HepG2 (cell line): ENCODE measurements around the gene LSMEM2. TPM values are rescaled to one million over a fixed set of nuclear protein-coding genes. Genes with fewer than 3 reads are reported as not detected.

Source experiments
- ATAC-seq: fragments of 200-7000 bp; cut with Tn5 transposase; 3 replicates; pipeline ENCODE4 v1.9.1; 2020; ENCODE audit warnings: mild to moderate bottlenecking, moderate library complexity
- BruUV-seq: library from RNA; stranded (reverse); fragments of 400-500 nt; replicated peaks from 2 replicates; lab custom pipeline; 2021; lab: Mats Ljungman, UMichigan
- CTCF ChIA-PET: fragments of 300-600 bp; formaldehyde crosslinking; extraction: SDS; loops from one replicate; lab custom pipeline; 2021; ENCODE audit warnings: low total read pairs, inconsistent platforms, low intra/inter-chr PET ratio; lab: Yijun Ruan, JAX
- POLR2A ChIA-PET: fragments of 350-600 bp; sonication (Branson Sonifier 250); formaldehyde crosslinking; loops from one replicate; lab custom pipeline; 2020; ENCODE audit warnings: antibody characterized with exemption, inconsistent platforms; lab: Yijun Ruan, JAX
- DNase-seq: peaks from one replicate; pipeline ENCODE4 v3.0.0-alpha.2; 2015; ENCODE audit warnings: low spot score
- FAIRE-seq: peaks from 3 replicates; lab custom pipeline; 2011; peaks lifted over from hg19 to GRCh38; lab: Jason Lieb, UNC
- H2AFZ ChIP-seq: one replicate; pipeline ENCODE4 v1.6.1; 2011; ENCODE audit warnings: low read length, inconsistent platforms
- H3K27ac ChIP-seq: fragments of 300-600 bp; 3 replicates; pipeline ENCODE4 v1.8.0; 2011; ENCODE audit warnings: mixed run types, mild to moderate bottlenecking, mixed read lengths, low read length, inconsistent platforms; ENCODE audit not compliant: insufficient read depth; ENCODE audit errors: extremely low read length
- H3K27me3 ChIP-seq, 2 experiments: fragments of 200-600 bp in 1 of 2; 2 replicates in 1 of 2; 3 replicates in 1 of 2; pipeline versions ENCODE4 v1.6.0 to v1.8.0; 2011; ENCODE audit warnings: low read length in 2 of 2, mild to moderate bottlenecking in 2 of 2, moderate library complexity in 2 of 2, inconsistent platforms in 1 of 2; ENCODE audit not compliant: insufficient read depth in 2 of 2, control insufficient read depth in 1 of 2
- H3K36me3 ChIP-seq, 2 experiments: fragments of 200-600 bp in 1 of 2; replicated peaks in 1 of 2; 2 replicates in 1 of 2; 3 replicates in 1 of 2; pipeline versions ENCODE4 v1.5.1 to v1.8.0; 2011; ENCODE audit warnings: low read length in 2 of 2, inconsistent platforms in 1 of 2; ENCODE audit not compliant: insufficient read depth in 2 of 2, control insufficient read depth in 1 of 2
- H3K4me1 ChIP-seq: 2 replicates; pipeline ENCODE4 v1.5.1; 2012; ENCODE audit warnings: low read length, inconsistent platforms; ENCODE audit not compliant: insufficient read depth
- H3K4me2 ChIP-seq: 2 replicates; pipeline ENCODE4 v1.6.0; 2011; ENCODE audit warnings: low read depth, low read length, inconsistent platforms
- H3K4me3 ChIP-seq, 3 experiments: fragments of 200-600 bp in 1 of 3; sonication (generic), shearing (Covaris generic) in 1 of 3; replicated peaks in 1 of 3; 2 replicates each; pipeline ENCODE4 v1.5.1; 2011 to 2016; ENCODE audit warnings: low read length in 3 of 3, inconsistent platforms in 2 of 3, low read depth in 2 of 3, mild to moderate bottlenecking in 2 of 3, control low read depth in 1 of 3, mixed read lengths in 1 of 3; ENCODE audit not compliant: insufficient read depth in 1 of 3
- H3K79me2 ChIP-seq: one replicate; pipeline ENCODE4 v1.6.1; 2011; ENCODE audit warnings: low read length, inconsistent platforms; ENCODE audit not compliant: insufficient read depth
- H3K9ac ChIP-seq: 2 replicates; pipeline ENCODE4 v1.6.0; 2011; ENCODE audit warnings: mild to moderate bottlenecking, low read depth, low read length, inconsistent platforms; ENCODE audit not compliant: insufficient read depth
- H3K9me3 ChIP-seq: 2 replicates; pipeline ENCODE4 v1.5.1; 2012; ENCODE audit warnings: mild to moderate bottlenecking, low read length
- H4K20me1 ChIP-seq: 2 replicates; pipeline ENCODE4 v1.6.0; 2011; ENCODE audit warnings: inconsistent platforms, mild to moderate bottlenecking, low read length, moderate library complexity; ENCODE audit not compliant: insufficient read depth
- ATF5 ChIP-seq: sonication (generic); formaldehyde crosslinking; IDR thresholded peaks from 2 replicates; pipeline ENCODE4 v1.4.0; 2020; ENCODE audit warnings: mild to moderate bottlenecking, low read depth, missing genetic modification reagents
- DMAP1 ChIP-seq: IDR thresholded peaks from 2 replicates; pipeline ENCODE4 v1.6.1; 2016
- FLYWCH1 ChIP-seq: sonication (generic); formaldehyde crosslinking; IDR thresholded peaks from 2 replicates; pipeline ENCODE4 v1.8.1; 2023; ENCODE audit warnings: mild to moderate bottlenecking, missing genetic modification reagents
- FOXK1 ChIP-seq: sonication (generic); formaldehyde crosslinking; IDR thresholded peaks from 2 replicates; pipeline ENCODE4 v1.4.0; 2020; ENCODE audit warnings: low read depth, missing genetic modification reagents, borderline replicate concordance
- IKZF1 ChIP-seq: fragments of 450-650 bp; IDR thresholded peaks from 2 replicates; pipeline ENCODE4 v1.7.1; 2016
- MAFK ChIP-seq, 2 experiments: IDR thresholded peaks in 1 of 2; conservative IDR thresholded peaks in 1 of 2; 2 replicates each; pipeline ENCODE4 v1.6.1; 2011; ENCODE audit warnings: improper control_type of control experiment in 2 of 2, low read length in 2 of 2
- NAIF1 ChIP-seq: sonication (generic); formaldehyde crosslinking; IDR thresholded peaks from 2 replicates; pipeline ENCODE4 v1.5.0; 2020; ENCODE audit warnings: mild to moderate bottlenecking, missing genetic modification reagents, borderline replicate concordance
- SALL2 ChIP-seq: sonication (generic); formaldehyde crosslinking; IDR thresholded peaks from 2 replicates; pipeline ENCODE4 v1.8.1; 2023; ENCODE audit warnings: mild to moderate bottlenecking, missing genetic modification reagents, inconsistent platforms
- SAP130 ChIP-seq: IDR thresholded peaks from 2 replicates; pipeline ENCODE4 v1.6.1; 2016; ENCODE audit warnings: low read depth
- STAT6 ChIP-seq: sonication (generic); formaldehyde crosslinking; IDR thresholded peaks from 2 replicates; pipeline ENCODE4 v1.4.0; 2020; ENCODE audit warnings: missing genetic modification reagents, mild to moderate bottlenecking, borderline replicate concordance
- ZBTB20 ChIP-seq: sonication (generic); formaldehyde crosslinking; IDR thresholded peaks from 2 replicates; pipeline ENCODE4 v1.8.1; 2023; ENCODE audit warnings: missing genetic modification reagents, low read depth, mild to moderate bottlenecking, borderline replicate concordance
- ZNF547 ChIP-seq: sonication (generic); formaldehyde crosslinking; IDR thresholded peaks from 2 replicates; pipeline ENCODE4 v1.5.1; 2020; ENCODE audit warnings: mild to moderate bottlenecking, missing genetic modification reagents
- WGBS: methylation state at CpG from one replicate; pipeline ENCODE4 v1.1.6; 2017; ENCODE audit warnings: low lambda C conversion rate; 5-methylcytosine and 5-hydroxymethylcytosine counted together
- in situ Hi-C: cut with HindIII; loops from 2 replicates; pipeline ENCODE4 v1.10.0; 2017; ENCODE audit warnings: low pct_unique_long_range_greater_than_20kb; ENCODE audit not compliant: extremely low pct_ligation_motif_present
- intact Hi-C: fragments of 100-400 bp; cut with micrococcal nuclease; formaldehyde crosslinking; loops from one replicate; pipeline ENCODE4 v1.10.0; 2022; ENCODE audit not compliant: unreplicated experiment
- polyA plus RNA-seq, 8 experiments: library from polyadenylated mRNA; depleted of rRNA in 3 of 8; stranded (reverse) in 7 of 8; unstranded in 1 of 8; fragments of >200 nt; fragmentation: Illumina TruSeq in 4 of 8; extraction: Trizol in 4 of 8; gene quantifications; 2 replicates each; pipeline versions ENCODE4 v1.2.1 to v1.2.3, GENCODE V29; 2011 to 2016; ENCODE audit warnings: low read depth in 4 of 8, missing spikeins in 1 of 8, mixed read lengths in 1 of 8; ENCODE audit not compliant: insufficient read depth in 1 of 8
- total RNA-seq, 5 experiments: library from RNA; depleted of rRNA; stranded (reverse); fragments of >200 nt; fragmentation: Illumina TruSeq; extraction: Trizol; gene quantifications; 2 replicates each; pipeline ENCODE4 v1.2.3, GENCODE V29; 2016; ENCODE audit warnings: low read depth in 1 of 5
- TF ChIP-seq, protein P1 (sequence below): IDR thresholded peaks from 2 replicates; pipeline ENCODE4 v1.6.1; 2012; ENCODE audit warnings: low read length, improper control_type of control experiment

LSMEM2 gene
- total and polyA plus RNA-seq, 2 of the 13 experiments (the other 11 are each of a cell fraction or from before 2014, with no cell fraction given), result 0.07 to 0.41 TPM

DNA sequence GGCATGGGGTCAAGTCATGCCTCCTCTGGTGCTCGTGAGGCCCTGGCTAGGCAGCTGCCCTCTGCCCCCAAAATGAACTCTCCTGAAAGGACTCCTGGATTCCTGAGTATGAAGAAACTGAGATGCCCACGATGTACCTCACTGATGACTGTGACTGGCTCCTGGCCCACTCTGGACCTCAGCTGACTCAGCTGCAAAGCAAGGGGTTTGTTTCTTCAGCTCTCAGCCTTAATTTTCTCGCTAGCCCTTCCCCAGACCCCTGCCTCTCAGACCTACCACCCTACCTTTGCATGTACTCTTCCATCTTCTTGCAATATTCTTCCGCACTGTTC is 48.1 kb upstream of the LSMEM2 start:
- BruUV-seq, result no TSS peak
- intact Hi-C loops (no loop called here), in situ Hi-C loops (no loop called here)
- no peak for FAIRE-seq
- POLR2A ChIA-PET, result interaction anchor here (0.9 to 7.0 kb wide), 3 partner anchors 21 to 41 kb away, joined by 4 to 69 read pairs (median 5); no protein-coding TSS in a partner anchor
- no peak for DNase-seq
- Histone ChIP-seq H3K79me2 (no peaks in the 10 kb centered on the region), H3K4me3 (no peak overlapping the region), H4K20me1 (no peaks in the 10 kb centered on the region), H3K36me3 (no peaks in the 10 kb centered on the region; a peak in 1 of 5 replicates), H3K27ac (no peak overlapping the region), H3K27me3 (no peaks in the 10 kb centered on the region), H2AFZ (no peak overlapping the region), H3K9me3 (no peaks in the 10 kb centered on the region), H3K4me1 (peaks cover 72% of the 10 kb centered on the region), H3K4me2 (no peak overlapping the region), H3K9ac (no peak overlapping the region)
- WGBS, result 79% methylated on average over 2 of the region's 4 CpGs
- CTCF ChIA-PET, result no interaction called here
- no peak for ATAC-seq
- TF ChIP-seq DMAP1 (CRISPR knock-in tag), result no peak
- no peak for TF ChIP-seq FOXK1 (CRISPR knock-in tag)
- TF ChIP-seq, protein P1, sequence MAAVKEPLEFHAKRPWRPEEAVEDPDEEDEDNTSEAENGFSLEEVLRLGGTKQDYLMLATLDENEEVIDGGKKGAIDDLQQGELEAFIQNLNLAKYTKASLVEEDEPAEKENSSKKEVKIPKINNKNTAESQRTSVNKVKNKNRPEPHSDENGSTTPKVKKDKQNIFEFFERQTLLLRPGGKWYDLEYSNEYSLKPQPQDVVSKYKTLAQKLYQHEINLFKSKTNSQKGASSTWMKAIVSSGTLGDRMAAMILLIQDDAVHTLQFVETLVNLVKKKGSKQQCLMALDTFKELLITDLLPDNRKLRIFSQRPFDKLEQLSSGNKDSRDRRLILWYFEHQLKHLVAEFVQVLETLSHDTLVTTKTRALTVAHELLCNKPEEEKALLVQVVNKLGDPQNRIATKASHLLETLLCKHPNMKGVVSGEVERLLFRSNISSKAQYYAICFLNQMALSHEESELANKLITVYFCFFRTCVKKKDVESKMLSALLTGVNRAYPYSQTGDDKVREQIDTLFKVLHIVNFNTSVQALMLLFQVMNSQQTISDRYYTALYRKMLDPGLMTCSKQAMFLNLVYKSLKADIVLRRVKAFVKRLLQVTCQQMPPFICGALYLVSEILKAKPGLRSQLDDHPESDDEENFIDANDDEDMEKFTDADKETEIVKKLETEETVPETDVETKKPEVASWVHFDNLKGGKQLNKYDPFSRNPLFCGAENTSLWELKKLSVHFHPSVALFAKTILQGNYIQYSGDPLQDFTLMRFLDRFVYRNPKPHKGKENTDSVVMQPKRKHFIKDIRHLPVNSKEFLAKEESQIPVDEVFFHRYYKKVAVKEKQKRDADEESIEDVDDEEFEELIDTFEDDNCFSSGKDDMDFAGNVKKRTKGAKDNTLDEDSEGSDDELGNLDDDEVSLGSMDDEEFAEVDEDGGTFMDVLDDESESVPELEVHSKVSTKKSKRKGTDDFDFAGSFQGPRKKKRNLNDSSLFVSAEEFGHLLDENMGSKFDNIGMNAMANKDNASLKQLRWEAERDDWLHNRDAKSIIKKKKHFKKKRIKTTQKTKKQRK, result no peak
- TF ChIP-seq ZNF547 (CRISPR knock-in tag), result no peak
- TF ChIP-seq SAP130, result no peak
- TF ChIP-seq FLYWCH1 (CRISPR knock-in tag), result no peak
- TF ChIP-seq NAIF1 (CRISPR knock-in tag), result no peak
- no peak for TF ChIP-seq STAT6
- TF ChIP-seq ATF5 (CRISPR knock-in tag), result no peak
- no peak for TF ChIP-seq MAFK (conservative IDR thresholded peaks at IDR 0.05 in 1 of 2, IDR thresholded peaks at IDR 0.05 in 1 of 2; ENCODE audit: low read length in 2 of 2)
- TF ChIP-seq SALL2, result no peak
- TF ChIP-seq ZBTB20, result no peak
- TF ChIP-seq IKZF1, result no peak
